Prostate gland (tissue), 2 donors: ENCODE measurements around the gene PLA2G4E. TPM values are rescaled to one million over a fixed set of nuclear protein-coding genes. Genes with fewer than 3 reads are reported as not detected.

Source experiments
- DNase-seq: peaks from one replicate; pipeline ENCODE4 v3.0.0-alpha.2; 2019; ENCODE audit warnings: low spot score
- H3K27ac ChIP-seq, 2 donors: fragments of 200-600 bp; sonication (generic); 2 replicates each; pipeline ENCODE4 v1.5.1; 2017 to 2019
- H3K27me3 ChIP-seq: fragments of 200-600 bp; sonication (generic); replicated peaks from 2 replicates; pipeline ENCODE4 v1.5.1; 2019; ENCODE audit not compliant: insufficient read depth
- H3K36me3 ChIP-seq, 2 donors: fragments of 200-600 bp; sonication (generic); 1 replicate in 1 of 2; 2 replicates in 1 of 2; pipeline versions ENCODE4 v1.5.1 to v1.8.1; 2017 to 2019
- H3K4me1 ChIP-seq: fragments of 200-600 bp; sonication (generic); replicated peaks from 2 replicates; pipeline ENCODE4 v1.5.1; 2019
- H3K4me3 ChIP-seq, 2 donors: fragments of 200-600 bp; sonication (generic); 2 replicates each; pipeline ENCODE4 v1.5.1; 2017 to 2019
- H3K9me3 ChIP-seq: fragments of 200-600 bp; sonication (generic); 2 replicates; pipeline ENCODE4 v1.5.1; 2017
- CTCF ChIP-seq, 4 experiments: fragments of 200-600 bp in 2 of 4; fragments of 450-650 bp in 2 of 4; sonication (generic) in 2 of 4; IDR thresholded peaks; 1 replicate in 3 of 4; 2 replicates in 1 of 4; pipeline ENCODE4 v1.5.1; 2016 to 2019; ENCODE audit warnings: antibody characterized with exemption in 4 of 4, mild to moderate bottlenecking in 2 of 4, moderate library complexity in 2 of 4
- POLR2A ChIP-seq: fragments of 450-650 bp; IDR thresholded peaks from one replicate; pipeline ENCODE4 v1.6.1; 2016; ENCODE audit warnings: antibody characterized with exemption, mild to moderate bottlenecking
- POLR2AphosphoS5 ChIP-seq: sonication (generic); formaldehyde crosslinking; IDR thresholded peaks from one replicate; pipeline ENCODE4 v1.6.1; 2017; ENCODE audit warnings: antibody characterized with exemption
- WGBS: methylation state at CpG from one replicate; pipeline ENCODE4 v1.1.5; 2018; 5-methylcytosine and 5-hydroxymethylcytosine counted together
- intact Hi-C: fragments of 100-400 bp; cut with DNase I; formaldehyde crosslinking; loops from one replicate; pipeline ENCODE4 v1.14.2; 2022
- total RNA-seq, 2 donors: library from RNA; depleted of rRNA; stranded (reverse); fragments of >200 nt; gene quantifications; one replicate each; pipeline ENCODE4 v1.1.0, GENCODE V29; 2016

PLA2G4E gene
- total RNA-seq, 2 donors from 2014 or later, result 0.17 to 0.18 TPM

- no peaks in the 10 kb centered on the region for H3K27me3 ChIP-seq
- 93% methylated on average over 4 of the region's 4 CpGs for WGBS
- no peaks in the 10 kb centered on the region for H3K9me3 ChIP-seq
- H3K4me3 ChIP-seq, result no peak overlapping the region
- intact Hi-C loops, result no loop called here
- no peaks in the 10 kb centered on the region for H3K36me3 ChIP-seq
- no peaks in the 10 kb centered on the region for H3K4me1 ChIP-seq
- TF ChIP-seq POLR2AphosphoS5 (no peak), POLR2A (no peak), CTCF (IDR thresholded peaks at IDR 0.05) (no peak)
- DNase-seq, result no peak
- H3K27ac ChIP-seq, result no peak overlapping the region
Observed at GRCh38 chr15:42014406-42014805, 6.4 kb downstream of the PLA2G4E start.

- Histone ChIP-seq H3K4me3 (no peak overlapping the region), H3K27me3 (no peaks in the 10 kb centered on the region), H3K9me3 (no peaks in the 10 kb centered on the region), H3K4me1 (no peaks in the 10 kb centered on the region), H3K27ac (no peak overlapping the region), H3K36me3 (no peaks in the 10 kb centered on the region)
- WGBS, result 86% methylated on average over 10 of the region's 10 CpGs
- DNase-seq, result no peak
- intact Hi-C loops, result no loop called here
- TF ChIP-seq POLR2AphosphoS5 (no peak), CTCF (IDR thresholded peaks at IDR 0.05) (no peak), POLR2A (no peak)
Observed at GRCh38 chr15:42012928-42013482, 7.8 kb downstream of the PLA2G4E start.

GRCh38 chr15:42012241-42012640, 8.6 kb downstream of the PLA2G4E start:
- no peak overlapping the region for H3K27ac ChIP-seq
- TF ChIP-seq CTCF (IDR thresholded peaks at IDR 0.05) (no peak), POLR2A (no peak), POLR2AphosphoS5 (no peak)
- no peaks in the 10 kb centered on the region for H3K27me3 ChIP-seq
- 23% methylated on average over 2 of the region's 2 CpGs for whole genome bisulfite sequencing
- no peaks in the 10 kb centered on the region for H3K9me3 ChIP-seq
- H3K4me1 ChIP-seq, result no peaks in the 10 kb centered on the region
- DNase-seq, result no peak
- H3K36me3 ChIP-seq, result no peaks in the 10 kb centered on the region
- no peak overlapping the region for H3K4me3 ChIP-seq
- intact Hi-C loops, result no loop called here

DNA sequence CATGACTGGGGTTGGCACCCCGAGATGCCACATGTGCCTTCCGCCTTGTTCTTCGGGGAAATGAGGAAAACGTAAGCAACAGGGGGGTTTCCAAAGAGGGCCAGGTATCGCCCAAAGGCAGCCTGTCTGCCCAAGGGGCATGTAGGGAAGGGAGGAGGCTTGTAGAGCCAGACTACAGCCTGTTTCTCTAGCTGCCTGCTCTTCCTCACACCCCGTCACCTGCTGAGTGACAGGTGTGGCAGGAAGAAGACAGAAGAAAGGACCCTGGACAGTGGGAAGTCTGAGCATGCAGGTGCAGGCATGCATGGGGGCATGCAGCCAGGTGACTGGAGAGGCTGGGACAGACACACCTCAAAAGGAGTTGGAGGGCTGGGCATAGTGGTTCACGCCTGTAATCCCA, 9.8 kb downstream of the PLA2G4E start:
- TF ChIP-seq POLR2A (no peak), POLR2AphosphoS5 (no peak), CTCF (IDR thresholded peaks at IDR 0.05) (no peak)
- intact Hi-C loops, result no loop called here
- Histone ChIP-seq H3K27me3 (no peaks in the 10 kb centered on the region), H3K36me3 (no peaks in the 10 kb centered on the region), H3K4me1 (no peaks in the 10 kb centered on the region), H3K9me3 (no peaks in the 10 kb centered on the region), H3K4me3 (no peak overlapping the region), H3K27ac (no peak overlapping the region)
- peak; percentile 46 for DNase-seq
- WGBS, result 40% methylated on average over 7 of the region's 7 CpGs

GRCh38 chr15:42010434-42010833, 10.4 kb downstream of the PLA2G4E start:
- intact Hi-C loops, result no loop called here
- TF ChIP-seq CTCF (IDR thresholded peaks at IDR 0.05) (no peak), POLR2A (no peak), POLR2AphosphoS5 (no peak)
- WGBS, result 79% methylated on average over 1 of the region's 1 CpG
- H3K9me3 ChIP-seq, result no peaks in the 10 kb centered on the region
- H3K27me3 ChIP-seq, result no peaks in the 10 kb centered on the region
- H3K27ac ChIP-seq, result no peak overlapping the region
- H3K4me1 ChIP-seq, result no peaks in the 10 kb centered on the region
- no peak overlapping the region for H3K4me3 ChIP-seq
- DNase-seq, result no peak
- H3K36me3 ChIP-seq, result no peaks in the 10 kb centered on the region
